NCI-H2029 treated with DMSO at 0.1 percent for 48 hours (cell line): ENCODE data around the gene MRC2.
"Not testable (repeated sequence)": the region's sequence is repeated elsewhere in the genome, so short reads cannot be mapped to it uniquely, and the experiment has no call there.

Experiments used
- DNase-seq: peaks from one replicate; lab custom pipeline; 2025; lab: John Stamatoyannopoulos, UW

MRC2 gene

DNA sequence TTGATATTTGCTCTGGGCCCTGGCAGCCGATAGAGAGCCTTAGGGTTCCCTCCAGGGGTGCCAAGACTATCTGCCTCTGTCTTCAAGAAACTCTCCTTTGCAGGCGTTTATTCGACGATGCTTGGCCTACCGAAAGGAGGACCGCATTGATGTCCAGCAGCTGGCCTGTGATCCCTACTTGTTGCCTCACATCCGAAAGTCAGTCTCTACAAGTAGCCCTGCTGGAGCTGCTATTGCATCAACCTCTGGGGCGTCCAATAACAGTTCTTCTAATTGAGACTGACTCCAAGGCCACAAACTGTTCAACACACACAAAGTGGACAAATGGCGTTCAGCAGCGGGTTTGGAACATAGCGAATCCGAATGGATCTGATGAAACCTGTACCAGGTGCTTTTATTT, 15.2 kb upstream of the MRC2 start:
- not testable (repeated sequence) for DNase-seq

DNA sequence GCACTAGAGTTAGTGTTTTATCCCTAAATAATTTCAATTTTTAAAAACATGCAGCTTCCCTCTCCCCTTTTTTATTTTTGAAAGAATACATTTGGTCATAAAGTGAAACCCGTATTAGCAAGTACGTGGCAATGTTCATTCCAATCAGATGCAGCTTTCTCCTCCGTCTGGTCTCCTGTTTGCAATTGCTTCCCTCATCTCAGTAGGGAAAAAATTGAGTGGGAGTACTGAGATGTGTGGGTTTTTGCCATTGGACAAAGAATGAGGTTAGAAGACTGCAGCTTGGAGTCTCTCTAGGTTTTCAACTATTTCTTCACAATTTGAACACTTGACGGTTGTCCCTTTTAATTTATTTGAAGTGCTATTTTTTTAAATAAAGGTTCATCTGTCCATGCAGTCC, 14.4 kb upstream of the MRC2 start:
- not testable (repeated sequence) for DNase-seq

DNA sequence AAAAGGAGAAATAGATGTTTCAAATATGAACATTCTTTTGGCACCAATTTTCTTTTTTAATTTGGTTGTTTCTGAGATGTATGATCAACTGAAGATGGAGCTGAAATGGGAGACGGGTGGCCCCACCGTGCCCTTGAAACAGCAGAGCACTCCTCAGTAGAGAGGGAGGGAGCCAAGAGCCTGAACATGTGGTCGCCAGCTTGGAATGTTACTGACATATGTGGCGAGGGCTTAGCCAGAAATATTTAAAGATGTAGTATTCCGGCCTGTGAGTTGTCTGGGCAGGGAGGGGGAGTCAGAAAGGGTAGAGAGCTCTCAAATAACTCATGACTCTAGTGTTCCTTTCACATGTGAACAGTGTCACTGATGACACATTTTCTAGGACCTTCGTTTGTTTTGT, 13.3 kb upstream of the MRC2 start:
- DNase-seq, result no peak

DNA sequence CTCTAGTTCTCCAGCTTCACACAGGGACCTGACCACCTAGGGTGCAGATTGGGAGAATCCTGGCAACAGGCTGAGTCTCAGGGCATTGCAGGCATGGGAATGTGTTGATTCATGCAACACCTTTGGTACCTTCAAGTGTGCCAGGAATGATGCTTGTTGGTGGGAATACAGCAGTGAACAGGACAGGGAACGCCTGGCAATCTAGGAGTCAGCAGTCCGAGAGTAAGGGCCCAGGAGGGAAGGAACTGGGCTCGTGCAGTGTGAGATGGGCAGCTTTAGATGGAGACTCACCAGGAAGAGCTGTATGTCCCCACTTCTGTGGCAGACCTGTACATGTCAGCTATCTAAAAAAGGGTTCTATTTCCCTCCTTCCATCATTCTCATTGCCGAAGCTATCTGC, 12.0 kb upstream of the MRC2 start:
- no peak for DNase-seq

DNA sequence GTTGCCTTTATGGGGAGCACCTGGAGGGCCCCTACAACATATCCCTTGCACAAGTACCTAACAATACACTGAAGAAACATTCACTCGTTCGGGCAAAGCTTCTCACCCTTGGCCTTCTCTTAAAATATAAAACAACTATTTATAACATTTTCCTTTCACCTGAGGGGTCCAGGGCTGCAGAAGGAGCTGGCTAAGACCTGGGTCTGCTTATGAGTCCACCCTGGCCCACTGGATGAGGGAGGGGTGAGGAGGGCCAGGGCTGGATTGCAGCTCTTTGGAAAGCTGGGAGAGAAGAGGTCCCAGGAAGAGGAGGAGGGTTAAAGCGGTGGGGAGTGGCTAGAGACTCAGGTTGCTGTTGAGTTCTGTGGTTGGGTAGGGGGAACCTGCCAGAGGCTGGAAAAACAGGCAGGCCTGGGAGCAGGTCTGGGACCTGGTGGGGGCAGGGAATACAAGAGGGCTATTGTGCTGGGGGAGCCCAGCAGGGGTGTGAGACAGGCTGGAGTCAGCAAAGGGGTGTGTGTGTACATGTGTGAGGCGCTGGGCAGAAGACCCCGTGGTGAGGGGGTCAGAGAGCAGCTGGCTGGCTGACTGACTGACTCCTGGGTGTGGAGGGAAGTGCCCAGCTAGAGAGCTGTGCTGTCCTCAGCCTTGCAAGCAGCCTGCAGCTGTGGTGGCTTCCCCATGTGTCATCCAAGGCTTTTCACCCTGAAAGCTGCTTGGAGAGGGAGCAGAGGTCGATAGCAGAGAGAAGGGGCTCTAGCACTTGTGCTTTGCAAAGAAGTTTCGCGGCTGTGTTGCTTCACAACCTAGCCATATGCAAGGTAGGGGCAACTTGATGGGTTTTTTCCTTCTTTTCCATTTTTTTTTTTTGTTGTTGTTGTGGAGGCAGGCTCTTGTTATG, 10.2 kb upstream of the MRC2 start:
- DNase-seq, result no peak

DNA sequence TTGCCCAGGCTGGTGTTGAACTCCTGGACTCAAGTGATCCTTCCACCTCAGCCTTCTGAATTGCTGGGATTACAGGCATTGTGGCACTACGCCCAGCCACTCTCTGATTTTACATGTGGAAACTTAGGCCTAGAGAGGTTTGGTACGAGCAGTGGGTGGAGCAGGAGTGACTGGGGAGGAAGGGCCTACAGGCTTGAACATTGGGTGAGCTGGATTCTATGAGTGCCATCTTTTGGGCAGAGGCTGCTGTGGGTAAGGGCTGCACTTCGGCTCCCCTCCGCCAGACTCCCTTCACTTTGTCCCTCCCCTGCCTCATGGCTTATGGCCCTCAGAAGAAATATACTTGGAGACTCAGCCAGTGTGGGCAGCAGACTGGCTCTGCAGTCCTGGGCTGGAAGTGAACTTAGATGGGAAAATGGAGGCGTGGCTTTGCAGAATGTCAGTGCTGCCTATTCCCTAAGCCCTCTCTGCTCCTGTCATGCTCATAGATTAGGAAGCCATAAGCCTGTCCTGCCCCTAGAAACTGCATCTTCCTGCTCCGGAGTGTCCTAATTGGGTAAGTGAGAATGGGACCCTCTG, 9.5 kb upstream of the MRC2 start:
- no peak for DNase-seq

DNA sequence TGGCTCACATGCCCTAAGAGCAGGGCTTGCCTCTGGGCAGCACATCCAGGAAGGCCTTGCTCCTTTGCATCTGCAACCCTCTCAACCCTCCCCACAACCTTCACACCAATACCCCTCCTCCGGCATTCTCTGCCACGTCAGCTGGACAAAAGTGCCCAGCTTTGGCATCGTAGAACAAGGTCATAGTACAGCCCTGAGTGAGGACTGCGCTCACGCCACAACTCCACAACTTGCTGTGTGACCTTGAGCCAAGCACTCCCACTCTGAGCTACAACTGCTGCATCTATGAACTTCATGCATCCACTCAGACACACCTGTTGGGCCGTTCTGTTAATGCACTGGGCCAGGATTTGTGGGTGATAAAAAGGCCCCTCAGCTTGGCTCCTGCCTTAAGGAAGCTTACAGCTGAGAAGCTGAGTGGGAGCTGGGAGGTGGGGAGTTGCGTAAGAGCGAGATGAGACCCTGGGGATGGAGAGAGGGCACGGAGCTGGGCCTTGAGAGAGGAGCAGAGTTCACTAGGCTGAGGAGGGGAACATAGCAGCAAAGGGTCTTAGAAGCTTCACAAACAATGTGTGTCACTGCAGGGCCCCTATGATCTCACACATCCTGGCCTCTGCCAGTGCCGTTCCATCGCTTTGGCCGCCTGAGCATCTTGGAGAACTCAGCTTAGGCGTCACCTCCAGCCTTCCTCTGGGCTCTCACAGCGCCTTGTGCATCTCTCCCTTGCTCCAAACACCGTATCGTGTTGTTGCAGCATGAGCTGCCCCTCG, 8.6 kb upstream of the MRC2 start:
- no peak for DNase-seq

DNA sequence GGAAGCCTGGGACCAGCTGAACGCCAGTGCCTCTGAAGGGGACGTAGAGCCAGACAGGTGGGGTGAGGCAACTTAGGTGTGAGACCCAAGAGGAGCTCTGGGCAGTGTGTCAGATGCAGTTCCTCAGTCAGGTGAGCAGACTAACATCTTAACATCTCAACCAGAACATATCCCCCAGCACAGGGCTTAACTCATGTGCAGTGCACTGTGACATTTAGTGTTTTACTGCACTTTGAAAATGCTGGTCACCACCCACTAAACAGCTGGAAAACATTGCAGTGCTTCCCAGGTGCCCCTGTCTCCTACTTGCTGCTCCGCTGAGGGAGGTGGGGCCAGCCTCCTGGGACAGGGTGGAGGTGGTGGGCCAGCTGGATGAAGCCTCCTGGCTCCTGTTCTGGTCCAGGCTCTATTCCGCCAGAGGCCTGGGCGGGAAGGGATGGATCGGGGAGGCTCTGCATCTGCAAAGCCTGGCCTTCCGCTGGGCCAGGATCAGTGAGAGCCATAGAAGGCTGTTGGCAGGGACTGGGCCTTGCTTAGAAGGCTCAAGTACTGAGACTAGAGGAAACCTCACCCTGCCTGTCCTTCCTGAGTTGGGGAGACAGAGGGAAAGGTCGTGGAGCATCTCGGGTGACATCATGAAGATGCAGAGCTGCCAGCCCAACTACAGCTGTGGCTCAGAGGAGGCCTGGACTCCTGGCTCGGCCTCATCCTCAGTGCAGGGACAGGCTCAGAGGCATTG, 7.9 kb upstream of the MRC2 start:
- no peak for DNase-seq

DNA sequence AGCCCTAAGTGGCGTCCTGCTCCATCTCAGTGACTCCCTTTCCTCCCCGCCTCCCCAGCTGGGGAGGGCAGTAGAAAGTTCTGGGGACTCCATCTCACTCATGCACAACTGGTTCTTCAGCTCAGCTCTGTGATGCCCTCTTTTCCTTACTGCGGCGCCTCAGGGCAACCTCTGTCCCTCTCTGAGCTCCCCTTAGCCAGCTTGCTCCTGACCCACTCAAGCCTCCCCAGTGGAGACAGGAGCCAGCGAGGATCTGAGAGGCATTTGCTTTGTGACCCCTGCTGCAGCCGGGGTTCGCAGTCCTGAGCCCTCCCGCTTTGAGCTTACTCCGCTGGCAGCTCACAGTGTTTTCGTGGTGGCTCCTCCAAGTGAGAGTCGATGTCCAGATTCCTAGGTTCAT, 6.2 kb upstream of the MRC2 start:
- no peak for DNase-seq

DNA sequence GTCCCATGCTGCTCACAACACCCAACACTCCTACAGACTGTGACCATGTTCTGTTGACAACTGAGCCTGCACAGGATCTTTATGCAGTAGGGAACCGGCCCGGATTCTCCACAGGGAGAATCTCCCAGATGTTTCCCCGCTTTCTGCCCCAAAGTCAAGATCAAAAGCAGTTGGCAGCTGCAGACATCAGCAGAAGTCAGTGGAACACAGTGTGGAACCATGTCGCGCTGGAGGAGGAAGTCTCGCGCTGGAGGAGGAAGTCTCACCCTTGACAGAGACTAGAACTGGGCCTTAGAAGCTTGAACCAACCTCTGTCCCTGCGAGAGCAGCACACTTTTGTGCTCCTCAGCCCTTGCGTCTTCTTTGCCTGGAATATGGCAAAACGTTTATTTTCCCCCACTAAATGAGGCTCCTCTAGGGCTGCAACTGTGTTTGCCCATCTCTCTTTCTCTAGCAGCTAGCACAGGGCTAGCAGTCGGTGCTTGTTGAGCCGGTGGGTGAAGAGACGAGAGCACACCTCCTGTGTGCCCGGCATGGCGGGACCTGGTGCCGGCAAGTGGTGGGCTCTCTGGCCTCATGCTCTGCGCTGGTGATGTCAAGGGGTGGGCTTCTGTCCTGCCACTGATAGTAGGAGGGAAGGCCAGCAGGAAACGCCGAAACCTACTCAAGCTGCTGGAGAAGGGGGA, 2.1 kb upstream of the MRC2 start:
- no peak for DNase-seq

DNA sequence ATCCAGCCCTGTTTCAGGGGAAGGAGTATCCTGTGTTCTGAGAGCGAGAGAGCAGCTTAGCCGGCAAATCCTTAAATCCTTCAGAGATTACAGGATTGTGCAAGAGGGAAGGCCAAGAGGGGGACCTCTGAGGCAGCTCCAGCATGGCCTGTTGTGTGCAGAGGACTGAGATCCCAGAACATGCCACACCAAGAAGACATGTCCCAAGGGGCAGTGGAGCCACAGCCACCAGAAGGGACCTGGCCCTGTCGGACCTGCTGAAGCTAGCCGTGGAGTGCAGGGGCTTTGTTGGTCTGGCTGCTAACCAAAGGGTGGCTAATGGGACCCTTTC, 1.6 kb upstream of the MRC2 start:
- DNase-seq, result no peak

DNA sequence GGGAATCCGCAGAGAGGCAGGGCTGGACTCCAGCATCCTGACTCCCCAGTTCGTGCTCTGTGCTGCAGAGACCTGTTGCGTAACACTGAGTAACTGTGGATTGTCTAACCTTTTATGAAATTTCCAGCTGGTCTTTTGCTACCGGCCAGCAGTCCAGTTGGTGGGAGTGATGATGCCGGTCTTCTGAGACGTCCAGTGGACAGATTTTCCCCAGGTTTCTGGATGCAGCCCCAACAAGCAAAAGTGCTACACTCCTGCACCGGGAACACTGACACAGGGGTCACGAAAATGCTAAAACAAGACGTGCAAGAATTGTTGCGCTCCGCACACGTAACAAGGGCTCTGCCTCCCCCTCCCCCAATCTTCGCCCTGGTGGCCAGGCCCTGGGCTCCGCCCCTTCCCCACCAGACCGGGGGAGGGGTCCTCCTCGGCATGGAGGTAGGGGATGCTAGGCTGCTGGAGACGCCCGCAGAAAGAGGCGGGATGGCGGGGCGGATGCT, 701 bp upstream of the MRC2 start:
- DNase-seq, result no peak

DNA sequence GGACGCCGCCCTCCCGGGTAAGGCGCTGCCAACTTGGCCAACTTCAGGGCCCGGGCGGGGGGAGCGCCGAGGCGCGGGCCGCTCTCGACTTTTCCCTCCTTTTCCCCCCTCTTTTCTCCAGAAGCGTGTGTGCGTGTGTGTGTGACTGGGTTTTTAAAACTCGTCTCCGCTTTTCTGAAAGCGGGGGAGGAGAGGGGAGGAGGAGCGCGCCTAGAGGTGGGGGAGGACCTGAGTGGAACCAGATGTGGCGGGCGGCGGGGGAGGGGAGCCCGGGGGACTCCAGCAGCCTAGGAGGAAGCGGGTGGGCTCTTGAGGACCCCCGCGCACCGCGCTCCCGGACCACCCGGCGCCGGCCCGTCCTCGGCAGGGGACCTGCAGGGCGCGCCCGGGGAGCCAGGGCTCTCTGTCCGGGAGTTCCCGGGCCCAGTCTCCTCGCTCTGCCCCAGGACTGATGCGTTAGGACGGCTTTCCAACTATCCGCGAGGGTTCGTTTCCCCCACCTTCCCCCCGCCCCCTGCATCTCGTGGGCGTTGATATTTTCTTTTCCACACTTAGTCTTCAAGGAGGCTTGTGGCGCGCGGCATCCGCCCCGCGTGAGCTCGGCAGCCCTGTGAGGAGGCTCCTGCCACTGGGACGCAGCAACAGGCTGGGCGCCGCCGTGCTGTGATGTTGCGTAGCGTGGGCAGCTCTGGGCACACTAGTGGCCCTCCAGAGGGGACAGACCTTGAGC, 599 bp downstream of the MRC2 start:
- no peak for DNase-seq

DNA sequence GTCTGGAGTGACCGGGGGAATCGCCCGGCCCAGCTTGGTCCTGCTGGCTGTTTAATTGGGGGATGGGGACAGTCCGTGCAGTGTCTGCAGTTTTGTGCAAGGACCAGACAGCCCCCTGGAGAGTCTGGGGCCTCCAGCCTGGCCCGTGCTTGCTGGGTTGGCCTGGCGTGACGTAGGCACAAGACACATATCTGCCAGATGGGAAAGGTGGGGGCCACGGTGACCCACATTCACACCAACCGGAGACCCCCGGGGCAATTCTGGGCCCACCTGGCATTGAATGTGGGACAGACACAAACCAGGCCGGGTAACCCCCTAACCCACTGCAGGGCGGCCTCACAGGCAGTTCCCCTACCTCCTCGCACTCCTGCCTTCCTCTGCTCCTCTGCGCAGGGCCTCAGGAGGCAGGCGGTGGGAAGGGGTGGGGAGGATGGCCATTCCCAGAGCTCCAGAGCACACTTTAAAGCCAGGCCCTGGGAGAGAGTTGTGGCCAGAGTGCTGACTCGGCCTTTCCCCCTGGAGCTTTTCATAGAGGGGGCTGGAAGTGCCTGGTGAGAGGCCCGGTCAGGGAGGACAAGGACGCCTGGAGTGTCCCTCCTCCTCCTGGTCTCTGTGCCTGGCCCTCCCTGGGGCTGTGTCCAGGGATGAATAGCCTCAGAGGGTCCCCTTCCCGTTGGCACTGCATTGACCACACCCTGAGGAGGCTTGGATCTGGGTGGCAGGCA, 1.5 kb downstream of the MRC2 start:
- DNase-seq, result no peak

DNA sequence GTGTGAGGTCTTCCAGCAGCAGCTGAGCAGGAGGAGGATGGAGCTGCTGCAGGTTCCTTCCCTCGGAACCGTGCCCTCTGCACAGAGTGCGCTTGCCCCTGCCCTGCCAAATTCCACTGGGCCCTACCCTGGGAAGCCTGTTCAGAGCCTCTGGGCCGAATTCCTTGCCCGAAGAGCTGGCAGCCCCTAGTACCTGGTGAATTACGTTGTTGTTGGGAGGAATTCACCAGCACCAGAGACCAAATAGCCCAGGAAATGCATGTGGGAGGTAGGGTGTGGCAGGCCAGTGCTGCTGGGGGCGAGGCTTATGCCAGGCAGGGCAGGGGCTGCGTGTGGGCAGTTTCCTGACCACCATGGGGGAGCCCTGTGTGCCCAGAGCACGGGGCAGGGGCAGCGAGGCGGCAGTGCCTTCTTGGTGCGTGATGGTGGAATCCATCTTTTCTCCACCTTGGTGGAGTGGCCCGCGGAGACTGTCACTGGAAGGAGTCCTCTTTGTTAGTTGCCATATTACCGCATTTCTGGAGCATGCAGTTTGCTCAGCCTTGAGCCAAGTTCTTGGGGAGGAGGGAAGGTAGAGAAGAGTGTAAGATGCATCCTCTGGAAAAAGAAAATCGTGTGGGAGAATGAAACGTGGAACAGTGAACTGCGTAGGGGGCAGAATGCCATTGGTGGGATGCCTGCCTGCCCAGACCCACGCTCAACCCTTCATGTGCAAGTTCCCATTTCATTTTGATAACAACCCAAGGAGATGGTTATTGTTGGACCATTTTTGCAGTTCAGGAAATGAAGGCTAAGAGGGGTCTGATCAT, 2.3 kb downstream of the MRC2 start:
- no peak for DNase-seq

DNA sequence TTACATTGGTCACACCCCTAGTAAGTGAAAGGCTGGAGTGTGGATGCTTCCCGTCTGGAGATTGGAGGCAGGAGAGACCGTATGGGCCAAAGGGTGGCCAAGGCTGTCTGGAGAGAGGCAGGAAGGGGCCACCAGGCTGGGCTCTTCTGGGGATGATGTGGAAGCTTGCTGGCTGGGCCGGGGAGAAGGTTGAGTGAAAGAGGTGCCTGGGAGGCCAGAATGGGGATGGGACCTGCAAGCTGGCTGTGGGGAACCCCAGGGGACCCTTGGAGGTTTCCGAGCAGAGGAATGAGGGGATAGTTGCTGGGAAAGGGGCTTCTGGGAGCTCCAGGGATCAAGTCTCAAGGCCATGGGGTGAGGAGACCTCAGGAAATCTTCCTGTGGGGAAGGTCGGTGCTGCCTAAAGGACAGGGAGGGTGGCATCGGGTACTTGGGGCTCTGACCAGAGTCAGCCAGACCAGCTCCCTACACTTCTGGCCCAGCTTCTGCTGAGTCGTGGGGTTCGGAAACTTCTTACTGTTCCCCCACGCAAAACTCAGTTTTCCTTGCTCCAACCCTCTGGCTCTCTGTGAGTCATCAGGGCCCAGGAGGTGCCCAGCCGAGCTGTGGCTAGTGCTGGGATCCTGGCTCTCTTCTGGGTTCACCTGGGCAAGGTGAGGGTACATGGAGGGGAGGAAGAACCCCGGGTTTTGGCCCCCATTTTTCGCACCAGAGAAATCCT, 3.1 kb downstream of the MRC2 start:
- DNase-seq, result no peak

DNA sequence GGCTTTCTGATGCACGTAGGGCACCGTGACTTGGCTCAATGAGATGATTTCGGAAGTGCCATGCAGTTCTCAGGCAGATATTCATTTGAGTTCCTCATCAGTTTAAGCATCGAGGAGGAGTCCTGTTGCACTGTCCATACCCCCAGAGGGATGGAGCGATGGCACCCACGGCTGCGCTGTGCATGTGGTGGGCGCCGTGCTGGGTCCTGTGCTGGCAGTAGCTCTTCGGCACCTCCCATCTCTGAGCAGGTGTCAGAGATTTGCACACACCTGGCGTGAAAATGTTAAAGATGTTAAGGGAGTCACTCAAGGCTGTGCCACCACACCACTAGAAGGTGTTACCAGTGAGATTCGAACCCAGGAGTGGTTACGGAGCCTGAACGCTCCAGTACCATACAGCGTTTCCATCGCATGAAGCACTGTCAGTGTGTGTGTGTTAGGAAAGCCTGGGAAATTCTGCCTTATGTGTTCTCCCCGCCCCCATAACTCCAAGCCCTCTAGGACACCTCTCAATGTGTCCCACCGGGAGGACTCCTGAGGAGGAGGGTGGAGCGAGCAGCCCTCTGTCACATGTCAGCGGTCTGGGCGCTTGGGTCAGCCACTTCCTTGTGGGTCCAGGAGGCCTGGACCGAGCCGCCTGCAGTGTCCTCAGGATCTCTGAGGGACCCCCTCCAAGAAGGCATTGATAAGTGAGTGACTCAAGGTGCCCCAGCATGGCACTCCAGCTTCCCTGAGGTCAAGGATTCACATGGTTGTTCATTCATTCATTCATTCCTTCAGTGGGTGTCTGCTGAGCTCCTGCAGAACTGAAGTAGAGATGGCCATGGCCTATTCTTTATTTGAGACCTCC, 3.8 kb downstream of the MRC2 start:
- no peak for DNase-seq
